Immature natural killer cell (primary cell): ENCODE data around the gene CDK14. TPM values are rescaled to one million over a fixed set of nuclear protein-coding genes. Genes with fewer than 3 reads are reported as not detected.
"Not testable (repeated sequence)": the region's sequence is repeated elsewhere in the genome, so short reads cannot be mapped to it uniquely, and the experiment has no call there.

Source experiments
- DNase-seq, 3 donors: peaks; one replicate each; pipeline ENCODE4 v3.0.0; 2022; ENCODE audit warnings: mixed read lengths in 1 of 3
- H3K27ac Mint-ChIP-seq, 6 donors: one replicate each; pipeline ENCODE4 v1.8.0; 2020; ENCODE audit warnings: mixed read lengths in 6 of 6, mild to moderate bottlenecking in 5 of 6, inconsistent platforms in 4 of 6, moderate library complexity in 3 of 6
- H3K27me3 Mint-ChIP-seq, 3 donors: one replicate each; pipeline ENCODE4 v1.8.0; 2020 to 2021; ENCODE audit warnings: low read depth in 3 of 3, mild to moderate bottlenecking in 3 of 3, mixed read lengths in 3 of 3, moderate library complexity in 3 of 3, inconsistent platforms in 1 of 3
- H3K36me3 Mint-ChIP-seq, 3 donors: one replicate each; pipeline ENCODE4 v1.8.0; 2020; ENCODE audit warnings: mixed read lengths in 3 of 3, inconsistent platforms in 2 of 3, mild to moderate bottlenecking in 2 of 3
- H3K4me1 Mint-ChIP-seq, 2 donors: one replicate each; pipeline ENCODE4 v1.8.0; 2020; ENCODE audit warnings: inconsistent platforms in 2 of 2, mild to moderate bottlenecking in 2 of 2, mixed read lengths in 2 of 2, moderate library complexity in 1 of 2
- H3K4me3 Mint-ChIP-seq, 5 donors: one replicate each; pipeline ENCODE4 v1.8.0; 2020; ENCODE audit warnings: mild to moderate bottlenecking in 5 of 5, mixed read lengths in 5 of 5, inconsistent platforms in 3 of 5, moderate library complexity in 3 of 5
- H3K9me3 Mint-ChIP-seq, 6 donors: one replicate each; pipeline ENCODE4 v1.8.0; 2020; ENCODE audit warnings: mild to moderate bottlenecking in 6 of 6, mixed read lengths in 6 of 6, inconsistent platforms in 4 of 6, moderate library complexity in 3 of 6
- polyA plus RNA-seq, 3 donors: library from polyadenylated mRNA; unstranded; fragments of 300-500 nt; fragmentation: Illumina TruSeq; gene quantifications; one replicate each; pipeline ENCODE4 v1.2.3, GENCODE V29; 2021

CDK14 gene
- polyA plus RNA-seq, 3 donors from 2014 or later: 0.22 TPM; not detected in 2

GRCh38 chr7:90775383-90775965 lies 179.4 kb downstream of the CDK14 start:
- Mint-ChIP-seq H3K9me3 (peaks cover 3 to 32% (median 8%) of the 10 kb centered on the region in 6 donors), H3K4me3 (no peak overlapping the region), H3K4me1 (no peaks in the 10 kb centered on the region), H3K27ac (no peak overlapping the region), H3K27me3 (peaks cover 0 to 2% (median 0%) of the 10 kb centered on the region in 3 donors), H3K36me3 (no peaks in the 10 kb centered on the region)
- no peak for DNase-seq

- Mint-ChIP-seq H3K36me3 (no peaks in the 10 kb centered on the region), H3K27me3 (peaks cover 0 to 2% (median 0%) of the 10 kb centered on the region in 3 donors), H3K4me1 (no peaks in the 10 kb centered on the region), H3K27ac (no peak overlapping the region), H3K4me3 (no peak overlapping the region), H3K9me3 (peaks cover 0 to 16% (median 4%) of the 10 kb centered on the region in 6 donors)
- DNase-seq: no peak
These were observed 180.9 kb downstream of the CDK14 start for GRCh38 chr7:90777041-90777440.

GRCh38 chr7:90777465-90777864 lies 181.3 kb downstream of the CDK14 start:
- Mint-ChIP-seq H3K4me3 (no peak overlapping the region), H3K4me1 (no peaks in the 10 kb centered on the region), H3K36me3 (no peaks in the 10 kb centered on the region), H3K27ac (no peak overlapping the region), H3K27me3 (peaks cover 0 to 2% (median 0%) of the 10 kb centered on the region in 3 donors), H3K9me3 (peaks cover 0 to 15% (median 2%) of the 10 kb centered on the region in 6 donors)
- no peak for DNase-seq

GRCh38 chr7:90777886-90778285 lies 181.8 kb downstream of the CDK14 start:
- Mint-ChIP-seq H3K9me3 (peaks cover 0 to 14% (median 2%) of the 10 kb centered on the region in 6 donors), H3K36me3 (no peaks in the 10 kb centered on the region), H3K27me3 (peaks cover 0 to 2% (median 0%) of the 10 kb centered on the region in 3 donors), H3K4me3 (no peak overlapping the region), H3K27ac (no peak overlapping the region), H3K4me1 (no peaks in the 10 kb centered on the region)
- DNase-seq: no peak

- Mint-ChIP-seq H3K36me3 (peaks cover 0 to 4% (median 0%) of the 10 kb centered on the region in 3 donors), H3K4me3 (no peak overlapping the region), H3K9me3 (peaks cover 6 to 32% (median 12%) of the 10 kb centered on the region in 6 donors), H3K4me1 (no peaks in the 10 kb centered on the region), H3K27ac (no peak overlapping the region), H3K27me3 (peaks cover 0 to 2% (median 0%) of the 10 kb centered on the region in 3 donors)
- no peak for DNase-seq
These were observed 191.9 kb downstream of the CDK14 start for GRCh38 chr7:90788052-90788451.

- DNase-seq: no peak
- Mint-ChIP-seq H3K4me3 (no peak overlapping the region), H3K27ac (no peak overlapping the region), H3K9me3 (peaks cover 12 to 38% (median 20%) of the 10 kb centered on the region in 6 donors), H3K27me3 (peaks cover 0 to 2% (median 0%) of the 10 kb centered on the region in 3 donors), H3K36me3 (peaks cover 0 to 4% (median 0%) of the 10 kb centered on the region in 3 donors), H3K4me1 (no peaks in the 10 kb centered on the region)
These were observed 193.7 kb downstream of the CDK14 start for GRCh38 chr7:90789736-90790306.

- DNase-seq: no peak
- Mint-ChIP-seq H3K27ac (no peak overlapping the region), H3K36me3 (peaks cover 0 to 4% (median 0%) of the 10 kb centered on the region in 3 donors), H3K4me1 (no peaks in the 10 kb centered on the region), H3K9me3 (peaks cover 20 to 46% (median 29%) of the 10 kb centered on the region in 6 donors), H3K27me3 (peaks cover 0 to 4% (median 0%) of the 10 kb centered on the region in 3 donors), H3K4me3 (no peak overlapping the region)
These were observed 195.5 kb downstream of the CDK14 start for GRCh38 chr7:90791596-90791995.

GRCh38 chr7:90792301-90792700 lies 196.2 kb downstream of the CDK14 start:
- H3K4me3 Mint-ChIP-seq: no peak overlapping the region
- no peak overlapping the region for H3K27ac Mint-ChIP-seq
- peaks cover 21 to 46% (median 33%) of the 10 kb centered on the region in 6 donors for H3K9me3 Mint-ChIP-seq
- H3K36me3 Mint-ChIP-seq: peaks cover 0 to 4% (median 0%) of the 10 kb centered on the region in 3 donors
- peaks cover 0 to 6% (median 0%) of the 10 kb centered on the region in 3 donors for H3K27me3 Mint-ChIP-seq
- H3K4me1 Mint-ChIP-seq: no peaks in the 10 kb centered on the region
- no peak for DNase-seq

GRCh38 chr7:90794234-90794633 lies 198.1 kb downstream of the CDK14 start:
- H3K4me1 Mint-ChIP-seq, H3K4me3 Mint-ChIP-seq, H3K27ac Mint-ChIP-seq, H3K27me3 Mint-ChIP-seq, H3K36me3 Mint-ChIP-seq, DNase-seq: not testable (repeated sequence)
- peaks cover 16 to 60% (median 37%) of the 10 kb centered on the region in 6 donors for H3K9me3 Mint-ChIP-seq

GRCh38 chr7:90797596-90797995 lies 201.5 kb downstream of the CDK14 start:
- DNase-seq: no peak
- Mint-ChIP-seq H3K9me3 (peaks cover 7 to 64% (median 36%) of the 10 kb centered on the region in 6 donors), H3K27ac (no peak overlapping the region), H3K36me3 (peaks cover 0 to 3% (median 0%) of the 10 kb centered on the region in 3 donors), H3K4me3 (no peak overlapping the region), H3K27me3 (peaks cover 0 to 7% (median 0%) of the 10 kb centered on the region in 3 donors), H3K4me1 (no peaks in the 10 kb centered on the region)

- H3K27me3 Mint-ChIP-seq: peaks cover 0 to 3% (median 1%) of the 10 kb centered on the region in 3 donors
- H3K27ac Mint-ChIP-seq: no peak overlapping the region
- no peaks in the 10 kb centered on the region for H3K36me3 Mint-ChIP-seq
- H3K9me3 Mint-ChIP-seq: peaks cover 9 to 32% (median 22%) of the 10 kb centered on the region in 6 donors
- no peak for DNase-seq
- H3K4me1 Mint-ChIP-seq: no peaks in the 10 kb centered on the region
- H3K4me3 Mint-ChIP-seq: no peak overlapping the region
These were observed 208.2 kb downstream of the CDK14 start for GRCh38 chr7:90804370-90804769.

- peaks cover 3 to 29% (median 6%) of the 10 kb centered on the region in 6 donors for H3K9me3 Mint-ChIP-seq
- not testable (repeated sequence) for H3K4me1 Mint-ChIP-seq, DNase-seq, H3K27ac Mint-ChIP-seq, H3K4me3 Mint-ChIP-seq, H3K36me3 Mint-ChIP-seq, H3K27me3 Mint-ChIP-seq
These were observed 219.4 kb downstream of the CDK14 start for GRCh38 chr7:90815552-90815951.

GRCh38 chr7:90816511-90817142 lies 220.5 kb downstream of the CDK14 start:
- H3K4me3 Mint-ChIP-seq: no peak overlapping the region
- H3K4me1 Mint-ChIP-seq: no peaks in the 10 kb centered on the region
- peaks cover 3 to 34% (median 8%) of the 10 kb centered on the region in 6 donors for H3K9me3 Mint-ChIP-seq
- DNase-seq: no peak
- H3K27me3 Mint-ChIP-seq: peaks cover 0 to 3% (median 0%) of the 10 kb centered on the region in 3 donors
- H3K27ac Mint-ChIP-seq: no peak overlapping the region
- H3K36me3 Mint-ChIP-seq: no peaks in the 10 kb centered on the region

- H3K36me3 Mint-ChIP-seq: no peaks in the 10 kb centered on the region
- H3K27me3 Mint-ChIP-seq: peaks cover 0 to 3% (median 0%) of the 10 kb centered on the region in 3 donors
- H3K4me1 Mint-ChIP-seq: no peaks in the 10 kb centered on the region
- DNase-seq: no peak
- H3K27ac Mint-ChIP-seq: no peak overlapping the region
- H3K4me3 Mint-ChIP-seq: no peak overlapping the region
- peaks cover 3 to 37% (median 9%) of the 10 kb centered on the region in 6 donors for H3K9me3 Mint-ChIP-seq
These were observed 221.0 kb downstream of the CDK14 start for GRCh38 chr7:90817151-90817550.
